ENCODE data around the gene MXD4. TPM values are rescaled to one million over a fixed set of nuclear protein-coding genes. Genes with fewer than 3 reads are reported as not detected.

Gene MXD4
- polyA plus RNA-seq, 1 experiment, result 58.3 TPM

- POLR2A ChIA-PET, result no interaction called here
- DNase-seq (ENCODE audit: low read depth), result no peak
- CTCF ChIA-PET, result interaction anchor here (0.6 kb wide), 2 partner anchors 87 to 825 kb away, joined by 3 read pairs; no protein-coding TSS in a partner anchor
- Histone ChIP-seq H3K4me3 (ENCODE audit: low read depth, low read length) (no peak overlapping the region), H3K36me3 (ENCODE audit: control insufficient read depth, insufficient read depth, low read length) (no peaks in the 10 kb centered on the region), H3K27me3 (ENCODE audit: control insufficient read depth, insufficient read depth, low read length) (peaks cover 2% of the 10 kb centered on the region)
- TF ChIP-seq CTCF (IDR thresholded peaks at IDR 0.05; ENCODE audit: insufficient read depth, low read depth, low read length), result no peak
Measured at GRCh38 chr4:2301225-2301642, 39.3 kb upstream of the MXD4 start.

- no peak for TF ChIP-seq CTCF (IDR thresholded peaks at IDR 0.05; ENCODE audit: insufficient read depth, low read depth, low read length)
- H3K36me3 ChIP-seq (ENCODE audit: control insufficient read depth, insufficient read depth, low read length), result no peaks in the 10 kb centered on the region
- H3K27me3 ChIP-seq (ENCODE audit: control insufficient read depth, insufficient read depth, low read length), result peaks cover 2% of the 10 kb centered on the region
- CTCF ChIA-PET, result interaction anchor here (0.6 kb wide), 2 partner anchors 87 to 826 kb away, joined by 3 read pairs; no protein-coding TSS in a partner anchor
- POLR2A ChIA-PET, result no interaction called here
- DNase-seq (ENCODE audit: low read depth), result no peak
- no peak overlapping the region for H3K4me3 ChIP-seq (ENCODE audit: low read depth, low read length)
Measured at GRCh38 chr4:2300431-2301224, 38.7 kb upstream of the MXD4 start.

GRCh38 chr4:2299794-2300193 lies 37.9 kb upstream of the MXD4 start:
- CTCF ChIA-PET, result no interaction called here
- DNase-seq (ENCODE audit: low read depth), result no peak
- Histone ChIP-seq H3K4me3 (ENCODE audit: low read depth, low read length) (no peak overlapping the region), H3K27me3 (ENCODE audit: control insufficient read depth, insufficient read depth, low read length) (peaks cover 2% of the 10 kb centered on the region), H3K36me3 (ENCODE audit: control insufficient read depth, insufficient read depth, low read length) (no peaks in the 10 kb centered on the region)
- POLR2A ChIA-PET, result no interaction called here
- TF ChIP-seq CTCF (IDR thresholded peaks at IDR 0.05; ENCODE audit: insufficient read depth, low read depth, low read length), result no peak

- DNase-seq (ENCODE audit: low read depth), result no peak
- H3K36me3 ChIP-seq (ENCODE audit: control insufficient read depth, insufficient read depth, low read length), result no peaks in the 10 kb centered on the region
- peaks cover 2% of the 10 kb centered on the region for H3K27me3 ChIP-seq (ENCODE audit: control insufficient read depth, insufficient read depth, low read length)
- TF ChIP-seq CTCF (IDR thresholded peaks at IDR 0.05; ENCODE audit: insufficient read depth, low read depth, low read length), result no peak
- no peak overlapping the region for H3K4me3 ChIP-seq (ENCODE audit: low read depth, low read length)
- ChIA-PET POLR2A (no interaction called here), CTCF (no interaction called here)
Measured at GRCh38 chr4:2298532-2298991, 36.7 kb upstream of the MXD4 start.

- ChIA-PET CTCF (no interaction called here), POLR2A (no interaction called here)
- Histone ChIP-seq H3K36me3 (ENCODE audit: control insufficient read depth, insufficient read depth, low read length) (no peaks in the 10 kb centered on the region), H3K27me3 (ENCODE audit: control insufficient read depth, insufficient read depth, low read length) (peaks cover 2% of the 10 kb centered on the region), H3K4me3 (ENCODE audit: low read depth, low read length) (no peak overlapping the region)
- no peak for TF ChIP-seq CTCF (IDR thresholded peaks at IDR 0.05; ENCODE audit: insufficient read depth, low read depth, low read length)
- no peak for DNase-seq (ENCODE audit: low read depth)
Measured at GRCh38 chr4:2297606-2298531, 36.0 kb upstream of the MXD4 start.

Data from BJ (cell line).